ENCODE results near the gene NOCT. TPM values are rescaled to one million over a fixed set of nuclear protein-coding genes. Genes with fewer than 3 reads are reported as not detected.

The NOCT gene
- total RNA-seq, 1 experiment from 2014 or later = 14.4 TPM

Other genes starting within 250 kb of the NOCT start
- 20.5 and 21.1 TPM in 2 replicates for gene ELF2, start 161.4 kb downstream of the NOCT start, total RNA-seq (2014; rRNA removed)